ENCODE data around the gene IFT88.

Gene IFT88

DNA sequence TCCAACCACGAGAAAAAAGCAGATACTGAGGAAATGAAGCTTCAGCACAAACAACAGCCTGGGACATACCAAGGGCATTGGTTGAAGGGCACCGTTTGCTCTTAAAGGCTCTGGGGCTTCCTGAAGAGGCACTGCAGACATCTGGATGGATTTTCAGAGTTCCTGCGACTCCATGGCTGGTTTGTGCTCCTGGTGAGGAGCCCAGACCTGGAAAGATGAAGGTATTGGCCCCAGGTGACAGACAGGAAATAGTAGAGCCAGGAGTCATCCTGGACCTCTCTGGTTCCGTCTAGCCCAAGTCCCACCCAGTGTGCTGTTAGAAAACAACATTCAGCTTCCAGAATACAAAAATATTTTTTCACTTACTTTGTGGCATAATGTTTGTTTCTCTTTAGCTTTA lies 142.8 kb downstream of the IFT88 start:
- H3K27me3 ChIP-seq (ENCODE audit: insufficient read depth, low read length) = peaks cover 12% of the 10 kb centered on the region
- H3K4me3 ChIP-seq (ENCODE audit: low read length) = no peak overlapping the region
- H3K4me1 ChIP-seq (ENCODE audit: insufficient read depth, low read length) = peaks cover 9% of the 10 kb centered on the region; the same call in 1 of the 2 replicates
- H3K9me3 ChIP-seq (ENCODE audit: insufficient read depth, low read depth, low read length) = no peaks in the 10 kb centered on the region
- no peaks in the 10 kb centered on the region for H3K36me3 ChIP-seq (ENCODE audit: insufficient read depth, low read depth, low read length)
- no peak overlapping the region for H3K27ac ChIP-seq (ENCODE audit: low read length)
- H3K9ac ChIP-seq (ENCODE audit: low read depth, low read length) = no peak overlapping the region

GRCh38 chr13:20711301-20712044 lies 144.5 kb downstream of the IFT88 start:
- Histone ChIP-seq H3K9ac (ENCODE audit: low read depth, low read length) (no peak overlapping the region), H3K27ac (ENCODE audit: low read length) (no peak overlapping the region), H3K9me3 (ENCODE audit: insufficient read depth, low read depth, low read length) (no peaks in the 10 kb centered on the region), H3K4me3 (ENCODE audit: low read length) (no peak overlapping the region), H3K27me3 (ENCODE audit: insufficient read depth, low read length) (peaks cover 15% of the 10 kb centered on the region), H3K4me1 (ENCODE audit: insufficient read depth, low read length) (peaks cover 9% of the 10 kb centered on the region; the same call in 1 of the 2 replicates), H3K36me3 (ENCODE audit: insufficient read depth, low read depth, low read length) (no peaks in the 10 kb centered on the region)

GRCh38 chr13:20713014-20713376 lies 146.0 kb downstream of the IFT88 start:
- Histone ChIP-seq H3K36me3 (ENCODE audit: insufficient read depth, low read depth, low read length) (no peaks in the 10 kb centered on the region), H3K9ac (ENCODE audit: low read depth, low read length) (peak overlapping the region; percentile 75; the same call in 1 of the 2 replicates), H3K27me3 (ENCODE audit: insufficient read depth, low read length) (peaks cover 16% of the 10 kb centered on the region), H3K4me3 (ENCODE audit: low read length) (peak overlapping the region; percentile 62), H3K27ac (ENCODE audit: low read length) (no peak overlapping the region), H3K4me1 (ENCODE audit: insufficient read depth, low read length) (peaks cover 9% of the 10 kb centered on the region; the same call in 1 of the 2 replicates), H3K9me3 (ENCODE audit: insufficient read depth, low read depth, low read length) (no peaks in the 10 kb centered on the region)

DNA sequence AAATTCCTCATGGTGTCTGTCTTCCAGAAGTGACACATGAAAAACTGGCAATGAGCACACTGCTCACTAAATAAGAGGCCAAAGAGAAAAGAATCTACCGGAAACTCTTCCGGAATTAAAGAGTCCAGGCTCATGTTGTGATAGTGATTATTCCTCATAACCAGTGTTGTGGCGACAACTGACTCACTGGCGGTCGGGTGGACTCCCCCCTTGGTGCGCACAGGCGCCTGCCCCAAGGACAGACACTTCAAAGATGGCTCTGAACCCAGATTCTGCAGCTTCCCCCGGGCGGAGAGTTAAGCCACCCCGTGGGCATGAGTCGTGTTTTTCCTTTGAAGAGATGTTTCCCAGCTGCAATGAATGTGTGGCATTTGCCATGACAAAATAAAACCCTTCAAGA lies 146.8 kb downstream of the IFT88 start:
- Histone ChIP-seq H3K9me3 (ENCODE audit: insufficient read depth, low read depth, low read length) (no peaks in the 10 kb centered on the region), H3K4me1 (ENCODE audit: insufficient read depth, low read length) (peaks cover 9% of the 10 kb centered on the region; the same call in 1 of the 2 replicates), H3K36me3 (ENCODE audit: insufficient read depth, low read depth, low read length) (no peaks in the 10 kb centered on the region), H3K27me3 (ENCODE audit: insufficient read depth, low read length) (peaks cover 16% of the 10 kb centered on the region), H3K9ac (ENCODE audit: low read depth, low read length) (no peak overlapping the region), H3K4me3 (ENCODE audit: low read length) (no peak overlapping the region), H3K27ac (ENCODE audit: low read length) (no peak overlapping the region)

GRCh38 chr13:20714161-20714560 lies 147.2 kb downstream of the IFT88 start:
- Histone ChIP-seq H3K9ac (ENCODE audit: low read depth, low read length) (no peak overlapping the region), H3K27me3 (ENCODE audit: insufficient read depth, low read length) (peaks cover 16% of the 10 kb centered on the region), H3K27ac (ENCODE audit: low read length) (no peak overlapping the region), H3K36me3 (ENCODE audit: insufficient read depth, low read depth, low read length) (no peaks in the 10 kb centered on the region), H3K4me3 (ENCODE audit: low read length) (no peak overlapping the region), H3K4me1 (ENCODE audit: insufficient read depth, low read length) (peaks cover 9% of the 10 kb centered on the region; the same call in 1 of the 2 replicates), H3K9me3 (ENCODE audit: insufficient read depth, low read depth, low read length) (no peaks in the 10 kb centered on the region)

- Histone ChIP-seq H3K9ac (ENCODE audit: low read depth, low read length) (no peak overlapping the region), H3K27ac (ENCODE audit: low read length) (no peak overlapping the region), H3K4me3 (ENCODE audit: low read length) (no peak overlapping the region), H3K27me3 (ENCODE audit: insufficient read depth, low read length) (peaks cover 21% of the 10 kb centered on the region), H3K36me3 (ENCODE audit: insufficient read depth, low read depth, low read length) (no peaks in the 10 kb centered on the region), H3K9me3 (ENCODE audit: insufficient read depth, low read depth, low read length) (no peaks in the 10 kb centered on the region), H3K4me1 (ENCODE audit: insufficient read depth, low read length) (peaks cover 9% of the 10 kb centered on the region; the same call in 1 of the 2 replicates)
Measured at GRCh38 chr13:20714563-20715329, 147.8 kb downstream of the IFT88 start.

DNA sequence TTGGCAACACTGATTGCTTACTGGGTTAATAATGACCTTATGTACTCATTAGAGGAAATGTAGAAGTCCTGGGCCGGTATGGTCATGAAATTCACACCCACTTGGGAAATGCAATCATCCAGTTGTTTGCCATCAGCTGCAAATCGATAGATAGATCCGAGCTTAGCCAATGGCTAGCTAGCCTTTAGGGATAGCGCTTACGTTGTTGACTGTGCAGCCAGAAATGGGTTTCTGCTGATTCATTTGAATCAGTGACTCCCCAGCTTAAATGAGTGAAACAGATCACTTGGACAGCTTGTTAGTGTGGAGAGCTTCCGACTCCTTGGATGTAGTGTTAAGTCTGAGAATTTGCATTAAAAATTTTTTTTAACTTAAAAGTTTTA lies 148.4 kb downstream of the IFT88 start:
- no peak overlapping the region for H3K27ac ChIP-seq (ENCODE audit: low read length)
- peaks cover 9% of the 10 kb centered on the region; the same call in 1 of the 2 replicates for H3K4me1 ChIP-seq (ENCODE audit: insufficient read depth, low read length)
- H3K9me3 ChIP-seq (ENCODE audit: insufficient read depth, low read depth, low read length) = no peaks in the 10 kb centered on the region
- no peak overlapping the region for H3K9ac ChIP-seq (ENCODE audit: low read depth, low read length)
- H3K36me3 ChIP-seq (ENCODE audit: insufficient read depth, low read depth, low read length) = no peaks in the 10 kb centered on the region
- no peak overlapping the region for H3K4me3 ChIP-seq (ENCODE audit: low read length)
- peaks cover 26% of the 10 kb centered on the region for H3K27me3 ChIP-seq (ENCODE audit: insufficient read depth, low read length)

GRCh38 chr13:20716951-20717350 lies 150.0 kb downstream of the IFT88 start:
- H3K4me3 ChIP-seq (ENCODE audit: low read length) = no peak overlapping the region
- no peak overlapping the region for H3K27ac ChIP-seq (ENCODE audit: low read length)
- peaks cover 9% of the 10 kb centered on the region; the same call in 1 of the 2 replicates for H3K4me1 ChIP-seq (ENCODE audit: insufficient read depth, low read length)
- no peak overlapping the region for H3K9ac ChIP-seq (ENCODE audit: low read depth, low read length)
- H3K27me3 ChIP-seq (ENCODE audit: insufficient read depth, low read length) = peaks cover 43% of the 10 kb centered on the region
- H3K36me3 ChIP-seq (ENCODE audit: insufficient read depth, low read depth, low read length) = no peaks in the 10 kb centered on the region
- no peaks in the 10 kb centered on the region for H3K9me3 ChIP-seq (ENCODE audit: insufficient read depth, low read depth, low read length)

- Histone ChIP-seq H3K4me1 (ENCODE audit: insufficient read depth, low read length) (peaks cover 7% of the 10 kb centered on the region; the same call in 1 of the 2 replicates), H3K9me3 (ENCODE audit: insufficient read depth, low read depth, low read length) (no peaks in the 10 kb centered on the region), H3K27me3 (ENCODE audit: insufficient read depth, low read length) (peaks cover 50% of the 10 kb centered on the region), H3K4me3 (ENCODE audit: low read length) (no peak overlapping the region), H3K27ac (ENCODE audit: low read length) (no peak overlapping the region), H3K9ac (ENCODE audit: low read depth, low read length) (no peak overlapping the region), H3K36me3 (ENCODE audit: insufficient read depth, low read depth, low read length) (no peaks in the 10 kb centered on the region)
Measured at GRCh38 chr13:20717581-20718542, 150.9 kb downstream of the IFT88 start.

DNA sequence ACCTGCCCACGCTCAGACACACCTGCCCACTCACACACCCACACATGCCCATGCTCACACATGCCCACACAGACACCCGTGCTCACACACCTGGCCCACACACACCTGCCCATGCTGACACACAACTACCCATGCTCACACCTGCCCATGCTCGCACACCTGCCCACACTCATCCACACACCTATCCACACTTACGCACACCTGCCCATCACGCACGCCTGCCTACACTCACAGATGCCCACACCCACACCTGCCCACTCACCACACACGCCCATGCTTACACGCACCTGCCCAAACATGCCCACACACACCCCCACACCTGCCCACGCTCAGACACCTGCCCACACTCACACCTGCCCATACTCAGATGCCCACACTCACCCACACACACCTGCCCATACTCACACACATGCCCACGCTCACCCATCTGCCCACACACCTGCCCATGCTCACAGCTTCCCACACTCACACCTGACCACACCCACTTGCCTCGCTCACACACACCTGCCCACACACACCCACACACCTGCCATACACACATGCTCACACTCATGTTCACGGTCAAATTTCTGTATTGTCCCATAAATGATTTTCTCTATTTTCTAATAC lies 152.1 kb downstream of the IFT88 start:
- Histone ChIP-seq H3K9me3 (ENCODE audit: insufficient read depth, low read depth, low read length) (no peaks in the 10 kb centered on the region), H3K9ac (ENCODE audit: low read depth, low read length) (no peak overlapping the region), H3K4me3 (ENCODE audit: low read length) (no peak overlapping the region), H3K27ac (ENCODE audit: low read length) (no peak overlapping the region), H3K4me1 (ENCODE audit: insufficient read depth, low read length) (no peaks in the 10 kb centered on the region), H3K27me3 (ENCODE audit: insufficient read depth, low read length) (peaks cover 49% of the 10 kb centered on the region), H3K36me3 (ENCODE audit: insufficient read depth, low read depth, low read length) (no peaks in the 10 kb centered on the region)

DNA sequence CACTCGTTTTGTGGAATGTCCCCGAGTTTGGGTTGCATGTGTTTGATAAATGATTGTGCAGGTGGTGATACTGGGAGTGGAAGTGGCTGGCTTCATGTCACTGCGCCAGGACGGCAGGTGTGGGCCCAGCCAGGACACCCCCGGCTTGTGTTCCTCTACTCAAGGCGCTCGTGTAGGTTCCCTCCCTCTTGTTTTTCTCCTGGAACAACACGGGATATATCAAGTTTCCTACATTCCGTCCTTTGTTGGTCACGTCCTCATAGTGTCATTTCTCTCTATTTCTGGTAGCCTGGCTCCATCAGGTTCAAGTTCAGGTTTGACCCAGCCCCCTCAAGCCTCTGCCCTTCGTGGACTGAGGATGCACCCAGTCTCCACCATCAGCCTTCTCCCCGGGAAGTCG lies 152.8 kb downstream of the IFT88 start:
- H3K4me1 ChIP-seq (ENCODE audit: insufficient read depth, low read length) = no peaks in the 10 kb centered on the region
- H3K4me3 ChIP-seq (ENCODE audit: low read length) = no peak overlapping the region
- H3K27ac ChIP-seq (ENCODE audit: low read length) = no peak overlapping the region
- no peak overlapping the region for H3K9ac ChIP-seq (ENCODE audit: low read depth, low read length)
- no peaks in the 10 kb centered on the region for H3K36me3 ChIP-seq (ENCODE audit: insufficient read depth, low read depth, low read length)
- H3K9me3 ChIP-seq (ENCODE audit: insufficient read depth, low read depth, low read length) = no peaks in the 10 kb centered on the region
- peaks cover 49% of the 10 kb centered on the region for H3K27me3 ChIP-seq (ENCODE audit: insufficient read depth, low read length)

Data from iPS-20b (cell line).